Cardiac septum (tissue), 1 donor: ENCODE results near the gene GSDME. TPM values are rescaled to one million over a fixed set of nuclear protein-coding genes. Genes with fewer than 3 reads are reported as not detected.

Experiments
- DNase-seq: peaks from one replicate; pipeline ENCODE4 v3.0.0-alpha.2; 2020; ENCODE audit warnings: low spot score
- intact Hi-C: fragments of 100-400 bp; cut with DNase I; formaldehyde crosslinking; loops from one replicate; pipeline ENCODE4 v1.14.0; 2022
- total RNA-seq: library from RNA; stranded (reverse); fragmentation: NEBNext Ultra II Directional; extraction: Animal tissue kit (Norgen Biotek cat#: 25700); gene quantifications from one replicate; pipeline ENCODE4 v1.2.1, GENCODE V29; 2021
- donor health status: DM: no; HTN: no; CAD: no.

Gene GSDME
- total RNA-seq, 1 donor from 2014 or later: 7.5 TPM

- intact Hi-C loops: no loop called here
- DNase-seq: peak; percentile 22
Measured at GRCh38 chr7:24728121-24728500, 29.2 kb downstream of the GSDME start.

DNA sequence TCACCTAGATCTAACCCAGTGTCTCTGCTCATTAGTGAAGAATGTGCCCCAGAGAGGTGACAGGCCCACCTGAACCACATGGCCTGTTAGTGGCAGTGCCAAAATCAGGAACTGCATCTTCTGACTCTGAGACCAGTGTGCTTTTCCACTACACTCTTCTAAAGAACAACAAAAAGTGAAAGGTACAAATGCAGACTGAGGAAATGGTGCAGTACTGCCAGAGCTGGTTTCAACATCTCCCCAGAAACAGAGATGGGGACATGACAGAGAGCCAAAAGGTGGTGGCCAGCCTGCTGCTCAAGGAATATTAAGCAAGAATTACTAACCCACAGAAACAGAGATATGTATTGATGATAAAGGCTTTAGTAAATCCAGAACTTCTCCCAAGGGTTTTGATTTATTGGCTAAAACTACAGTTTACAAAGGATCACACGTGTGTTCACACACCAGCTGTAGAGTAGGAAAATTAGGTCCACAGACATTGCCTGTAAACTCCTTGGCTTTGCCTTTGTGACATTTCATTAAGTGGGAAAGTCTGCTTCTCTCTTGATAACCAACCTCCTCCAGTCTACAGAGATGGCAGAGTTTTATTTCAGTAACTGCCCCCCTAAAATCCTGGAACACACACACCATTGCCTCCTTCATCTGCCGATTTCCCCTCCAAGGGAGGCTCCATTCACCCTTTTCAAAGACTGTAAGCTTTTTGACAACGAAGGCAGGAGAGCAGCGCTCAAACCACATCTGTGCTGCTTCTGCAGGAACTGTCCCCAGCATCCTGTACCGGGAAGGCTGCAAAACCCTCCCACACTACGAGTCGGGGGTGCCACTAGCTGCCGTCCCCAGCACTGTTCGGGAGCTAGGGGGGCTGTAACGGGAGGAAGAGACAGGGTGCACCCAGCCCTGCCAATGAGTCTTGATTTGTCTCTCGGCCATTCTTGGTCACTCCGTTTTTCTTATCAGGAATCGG lies 29.8 kb downstream of the GSDME start:
- intact Hi-C loops: no loop called here
- peak; percentile 61 for DNase-seq

DNA sequence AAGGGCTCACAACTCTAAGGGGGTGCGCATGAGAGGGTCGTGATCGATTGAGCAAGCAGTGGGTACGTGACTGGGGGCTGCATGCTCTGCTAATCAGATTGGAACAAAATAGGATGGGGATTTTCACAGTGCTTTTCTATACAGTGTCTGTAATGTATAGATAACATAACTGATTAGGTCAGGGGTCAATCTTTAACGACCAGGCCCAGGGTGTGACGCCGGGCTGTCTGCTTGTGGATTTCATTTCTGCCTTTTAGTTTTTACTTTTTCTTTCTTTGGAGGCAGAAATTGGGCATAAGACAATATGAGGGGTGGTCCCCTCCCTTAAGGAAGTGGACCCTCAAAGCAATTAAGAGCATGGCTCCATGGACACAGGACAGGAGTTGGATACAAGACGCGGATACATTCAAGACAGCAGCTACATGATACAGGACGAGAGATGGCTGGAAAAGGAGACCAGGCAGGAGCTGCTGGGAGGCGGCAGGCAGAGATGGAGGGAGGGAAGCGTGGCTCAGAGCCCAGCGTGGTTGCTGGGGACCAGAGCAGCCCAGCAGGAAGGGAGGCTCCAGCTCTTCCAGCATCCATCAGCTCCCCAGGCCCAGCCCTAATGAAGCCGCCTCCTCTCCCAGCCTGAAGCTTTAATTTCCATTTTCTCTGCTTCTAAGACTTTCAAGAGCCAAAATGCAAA lies 31.6 kb downstream of the GSDME start:
- peak; percentile 74 for DNase-seq
- intact Hi-C loops: no loop called here

GRCh38 chr7:24724451-24725190 lies 32.6 kb downstream of the GSDME start:
- intact Hi-C loops: no loop called here
- peak; percentile 62 for DNase-seq

DNA sequence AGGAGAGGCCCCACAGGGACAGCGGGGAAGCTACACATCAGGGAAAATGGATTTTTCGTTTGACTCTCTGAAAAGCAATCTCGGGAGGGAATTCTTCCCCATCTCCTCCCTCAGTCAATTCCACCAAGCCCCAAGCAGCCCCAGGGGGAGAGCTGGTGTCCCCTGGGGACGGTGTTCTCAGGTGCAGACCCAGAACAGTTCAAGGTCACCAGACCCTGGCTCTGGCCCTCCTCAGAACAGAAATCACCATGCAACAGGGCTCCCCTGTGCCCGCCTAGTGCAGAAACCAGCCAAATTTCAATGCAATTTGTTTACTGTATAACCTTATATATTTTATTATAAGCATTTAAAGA lies 34.1 kb downstream of the GSDME start:
- intact Hi-C loops: no loop called here
- peak; percentile 51 for DNase-seq

DNA sequence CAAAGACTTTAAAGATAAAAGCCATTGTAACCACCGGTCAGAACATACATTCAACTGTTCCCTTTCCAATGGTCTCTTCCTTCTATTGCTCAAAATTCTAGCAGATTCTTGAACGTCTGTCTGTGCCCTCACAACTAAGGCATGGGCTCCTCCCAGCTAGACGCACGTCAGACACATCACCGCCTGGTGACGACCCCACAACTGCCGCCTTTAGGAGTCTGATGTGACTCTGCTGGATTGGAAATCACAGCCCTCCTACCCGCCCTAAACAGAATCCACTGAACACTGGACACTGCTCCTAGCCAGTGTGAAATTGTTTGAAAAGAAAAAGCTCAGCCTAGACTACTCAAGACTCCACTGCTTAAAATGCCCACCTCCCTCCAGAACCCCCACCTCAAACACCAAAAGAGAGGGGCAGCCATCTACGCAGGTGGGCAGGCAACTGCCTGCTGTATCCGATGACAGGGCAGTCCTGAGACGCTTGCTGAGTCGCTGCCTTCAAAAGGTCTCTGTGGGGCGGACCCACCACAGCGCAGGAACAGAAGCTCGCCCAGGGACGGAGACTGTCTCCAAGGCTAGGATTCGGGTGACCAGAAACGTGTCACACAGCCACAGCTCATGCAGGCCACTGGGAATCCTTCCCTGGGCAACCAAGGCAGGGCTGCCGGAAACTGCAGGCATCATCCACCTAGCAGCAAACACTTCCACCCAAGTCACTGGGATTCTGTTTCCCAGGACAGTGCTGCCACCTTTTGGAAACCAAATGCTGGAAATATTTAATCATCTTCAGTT lies 34.7 kb downstream of the GSDME start:
- intact Hi-C loops: no loop called here
- peak; percentile 75 for DNase-seq

DNA sequence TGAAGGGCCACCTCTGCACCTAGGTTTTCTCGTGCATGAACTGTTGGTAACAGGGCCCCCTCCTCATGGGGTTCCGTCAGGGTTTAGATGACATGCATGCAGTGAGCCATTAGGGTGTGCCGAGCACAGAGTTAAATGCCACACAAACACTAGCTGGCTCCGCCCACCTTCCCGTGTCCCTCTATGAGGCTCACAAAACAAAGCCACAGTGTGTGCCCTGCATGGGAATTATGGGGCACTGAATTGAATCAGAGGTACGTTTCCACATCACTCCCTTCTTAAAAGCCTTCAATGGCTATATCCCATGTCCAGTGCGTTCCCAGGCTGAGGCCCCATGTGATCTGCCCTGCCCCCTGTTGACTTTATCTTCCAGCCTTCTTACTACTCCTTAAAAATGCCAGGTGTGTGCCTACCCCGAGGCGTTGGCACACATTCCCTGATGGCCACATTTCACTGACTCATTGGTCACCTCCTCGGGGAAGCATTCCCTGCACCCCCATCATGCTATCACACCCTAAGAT lies 35.7 kb downstream of the GSDME start:
- intact Hi-C loops: no loop called here
- DNase-seq: peak; percentile 35

- intact Hi-C loops: no loop called here
- DNase-seq: no peak
Measured at GRCh38 chr7:24720283-24720682, 37.0 kb downstream of the GSDME start.

DNA sequence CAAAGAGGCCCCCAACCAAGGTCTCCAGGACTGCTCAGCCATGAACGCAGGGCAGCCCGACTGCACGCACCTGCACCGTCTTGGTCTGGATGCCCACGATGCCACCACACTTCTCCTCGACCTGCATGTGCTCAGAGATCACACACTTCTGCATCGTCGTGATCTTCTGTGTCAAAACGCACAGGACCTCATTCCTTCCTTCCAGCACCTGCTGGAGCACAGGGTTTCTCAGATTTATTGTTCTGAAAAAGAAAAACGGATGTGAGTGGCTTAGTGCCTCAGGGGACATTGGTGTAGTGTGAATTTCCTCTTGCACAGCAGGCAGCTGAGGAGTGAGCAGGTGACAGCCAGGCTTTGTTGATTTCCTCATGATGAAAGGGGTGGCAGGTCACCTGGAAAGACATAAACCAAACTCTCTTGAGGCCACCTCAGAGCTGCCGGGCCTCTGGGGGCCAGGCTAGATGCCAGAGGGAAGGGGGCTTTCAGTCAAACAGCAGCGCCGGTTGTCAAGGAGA lies 38.2 kb downstream of the GSDME start:
- intact Hi-C loops: no loop called here
- DNase-seq: peak; percentile 75

DNA sequence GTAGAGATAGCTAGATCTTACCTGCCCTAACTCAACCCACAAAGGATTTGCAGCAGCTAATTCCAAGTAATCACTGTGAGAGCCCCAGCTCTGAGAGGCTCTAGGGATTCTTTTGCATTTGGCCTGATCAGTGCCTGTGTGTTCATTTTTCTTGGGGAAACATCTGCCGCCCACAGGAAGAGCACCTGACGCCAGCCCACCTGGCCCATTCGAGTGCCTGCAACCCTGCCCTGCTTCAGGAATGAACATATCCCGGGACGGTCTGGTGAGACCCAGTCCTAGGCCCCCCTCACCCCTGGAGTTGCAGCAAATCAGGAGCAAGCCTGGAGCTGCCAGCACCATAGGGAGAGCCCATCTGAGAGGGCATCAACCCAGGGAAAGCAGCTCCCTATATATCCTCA lies 38.8 kb downstream of the GSDME start:
- peak; percentile 27 for DNase-seq
- intact Hi-C loops: no loop called here

- intact Hi-C loops: no loop called here
- peak; percentile 22 for DNase-seq
Measured at GRCh38 chr7:24717694-24718320, 39.5 kb downstream of the GSDME start.

GRCh38 chr7:24717247-24717622 lies 40.0 kb downstream of the GSDME start:
- intact Hi-C loops: no loop called here
- DNase-seq: peak; percentile 46

- intact Hi-C loops: no loop called here
Measured at GRCh38 chr7:24716480-24717246, 40.6 kb downstream of the GSDME start.

GRCh38 chr7:24715661-24716479 lies 41.4 kb downstream of the GSDME start:
- intact Hi-C loops: no loop called here

More at GRCh38 chr7:24716480-24717246, 40.6 kb downstream of the GSDME start:
- peak; percentile 26 for DNase-seq

GRCh38 chr7:24715171-24715570 lies 42.1 kb downstream of the GSDME start:
- no peak for DNase-seq
- intact Hi-C loops: no loop called here

More at GRCh38 chr7:24715661-24716479, 41.4 kb downstream of the GSDME start:
- peak; percentile 47 for DNase-seq

GRCh38 chr7:24714676-24715010 lies 42.6 kb downstream of the GSDME start:
- intact Hi-C loops: no loop called here
- peak; percentile 47 for DNase-seq
